Psoas muscle (tissue), 8 donors: Measurements from ENCODE around the gene KRTAP10-7. TPM values are rescaled to one million over a fixed set of nuclear protein-coding genes. Genes with fewer than 3 reads are reported as not detected.
"Not testable (repeated sequence)": the region's sequence is repeated elsewhere in the genome, so short reads cannot be mapped to it uniquely, and the experiment has no call there.

Source experiments
- ATAC-seq, 4 donors: fragments of 200-7000 bp; cut with Tn5 transposase; one replicate each; pipeline ENCODE4 v1.9.1; 2020; ENCODE audit warnings: moderate library complexity in 3 of 4, mild to moderate bottlenecking in 2 of 4
- DNase-seq, 2 donors: peaks; one replicate each; pipeline ENCODE4 v3.0.0-alpha.2; 2020
- H3K27ac ChIP-seq: fragments of 200-600 bp; one replicate; pipeline ENCODE4 v1.8.0; 2022
- H3K27me3 ChIP-seq, 3 donors: fragments of 200-600 bp in 1 of 3; one replicate each; pipeline versions ENCODE4 v1.6.1 to v1.8.0; 2013 to 2022; ENCODE audit warnings: low read length in 2 of 3, mild to moderate bottlenecking in 2 of 3, moderate library complexity in 1 of 3; ENCODE audit not compliant: insufficient read depth in 3 of 3
- H3K36me3 ChIP-seq, 2 donors: fragments of 200-600 bp in 1 of 2; one replicate each; pipeline versions ENCODE4 v1.6.1 to v1.8.0; 2013 to 2022; ENCODE audit warnings: low read depth in 1 of 2, mild to moderate bottlenecking in 1 of 2, moderate library complexity in 1 of 2; ENCODE audit not compliant: insufficient read depth in 1 of 2
- H3K4me1 ChIP-seq: fragments of 200-600 bp; one replicate; pipeline ENCODE4 v1.8.0; 2022
- H3K4me3 ChIP-seq: fragments of 200-600 bp; one replicate; pipeline ENCODE4 v1.8.0; 2022; ENCODE audit warnings: mild to moderate bottlenecking
- H3K9me3 ChIP-seq: fragments of 200-600 bp; one replicate; pipeline ENCODE4 v1.8.0; 2022
- whole genome bisulfite sequencing, 3 donors: extraction: QIAGEN DNeasy Blood & Tissue Kit; methylation state at CpG; one replicate each; pipeline versions ENCODE4 v1.1.6 to v1.1.7; 2013; 5-methylcytosine and 5-hydroxymethylcytosine counted together
- intact Hi-C, 2 donors: fragments of 100-400 bp; cut with DNase I; formaldehyde crosslinking; loops; one replicate each; pipeline versions ENCODE4 v1.11.0 to v1.14.2; 2022
- polyA plus RNA-seq, 3 donors: library from polyadenylated mRNA; stranded (reverse); fragments of 200-250 nt; gene quantifications; one replicate each; pipeline ENCODE4 v1.2.3, GENCODE V29; 2013
- total RNA-seq, 4 donors: library from RNA; stranded (reverse); fragmentation: NEBNext Ultra II Directional in 2 of 4; extraction: Animal tissue kit (Norgen Biotek cat#: 25700) in 2 of 4; gene quantifications; one replicate each; pipeline versions ENCODE4 v1.2.1 to v1.2.4, GENCODE V29; 2021 to 2023
- TF ChIP-seq, protein P1 (sequence below): fragments of 200-600 bp; IDR thresholded peaks from one replicate; pipeline ENCODE4 v1.8.0; 2022; ENCODE audit warnings: antibody characterized with exemption
- donor health status: healthy with polysubstance abuse.
- donor health status: DM: no; HTN: no; CAD: no; lungs with moderate emphysema.
- donor health status: Bipolar disorder and iron deficiency.
- donor health status: healthy.
- donor health status: DM: yes; HTN: yes; CAD: no.
- donor health status: DM: no; HTN: no; CAD: no.
- donor health status: DM: no; HTN: no; CAD: no.
- donor health status: DM: yes; HTN: yes; CAD: no.

The KRTAP10-7 gene
- total and polyA plus RNA-seq, 7 donors, result not detected

DNA sequence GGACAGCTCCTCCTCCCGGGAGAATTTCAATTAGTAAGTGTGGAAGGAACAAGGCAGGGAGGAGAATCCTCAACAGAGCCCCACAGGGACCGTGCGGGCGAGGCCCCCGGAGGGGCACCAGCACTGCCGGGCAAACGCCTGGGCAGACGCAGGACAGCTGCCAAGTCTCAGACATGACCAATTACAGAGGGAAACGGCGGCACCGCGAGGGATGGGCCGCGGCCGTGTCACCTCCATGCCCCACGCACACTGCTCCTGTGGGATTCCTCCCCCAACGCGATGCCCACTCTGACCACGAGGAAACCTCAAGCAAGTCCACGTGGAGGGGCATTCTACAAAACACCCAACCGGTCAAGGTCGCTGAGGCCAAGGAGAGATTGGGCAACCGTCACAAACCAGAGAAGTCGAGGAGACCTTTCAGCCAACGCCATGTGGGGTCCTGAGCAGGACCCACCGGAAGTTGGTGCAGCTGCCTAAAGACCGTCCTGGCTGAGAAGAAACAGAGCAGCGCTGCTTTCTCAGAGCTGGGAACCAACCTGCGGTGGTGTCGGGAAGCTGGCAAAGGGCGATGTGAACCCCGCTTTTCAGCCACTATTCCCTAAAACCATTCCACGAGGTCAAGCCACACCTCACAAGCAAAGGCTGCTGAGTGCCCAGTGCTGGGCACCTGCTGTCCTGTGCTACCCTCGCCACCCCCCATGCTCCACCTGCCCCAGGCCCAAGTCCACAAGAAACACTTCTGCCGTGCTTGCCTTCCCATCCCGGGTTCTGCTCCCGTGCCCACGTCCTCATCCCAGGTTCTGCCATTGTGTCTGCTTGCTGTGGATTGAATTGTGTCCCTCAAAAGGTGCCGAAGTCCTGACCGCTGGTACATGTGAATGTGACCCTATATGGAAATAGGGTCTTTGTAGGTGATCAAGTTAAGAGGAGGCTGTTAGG is 28.3 kb upstream of the KRTAP10-7 start:
- peaks cover 10% of the 10 kb centered on the region for H3K9me3 ChIP-seq
- no peak overlapping the region for H3K4me3 ChIP-seq
- DNase-seq (no peak), ATAC-seq (no peak)
- no peaks in the 10 kb centered on the region for H3K4me1 ChIP-seq
- 88 to 91% (median 88%) methylated on average over 40 of the region's 40 CpGs for WGBS, 3 donors
- TF ChIP-seq, protein P1, sequence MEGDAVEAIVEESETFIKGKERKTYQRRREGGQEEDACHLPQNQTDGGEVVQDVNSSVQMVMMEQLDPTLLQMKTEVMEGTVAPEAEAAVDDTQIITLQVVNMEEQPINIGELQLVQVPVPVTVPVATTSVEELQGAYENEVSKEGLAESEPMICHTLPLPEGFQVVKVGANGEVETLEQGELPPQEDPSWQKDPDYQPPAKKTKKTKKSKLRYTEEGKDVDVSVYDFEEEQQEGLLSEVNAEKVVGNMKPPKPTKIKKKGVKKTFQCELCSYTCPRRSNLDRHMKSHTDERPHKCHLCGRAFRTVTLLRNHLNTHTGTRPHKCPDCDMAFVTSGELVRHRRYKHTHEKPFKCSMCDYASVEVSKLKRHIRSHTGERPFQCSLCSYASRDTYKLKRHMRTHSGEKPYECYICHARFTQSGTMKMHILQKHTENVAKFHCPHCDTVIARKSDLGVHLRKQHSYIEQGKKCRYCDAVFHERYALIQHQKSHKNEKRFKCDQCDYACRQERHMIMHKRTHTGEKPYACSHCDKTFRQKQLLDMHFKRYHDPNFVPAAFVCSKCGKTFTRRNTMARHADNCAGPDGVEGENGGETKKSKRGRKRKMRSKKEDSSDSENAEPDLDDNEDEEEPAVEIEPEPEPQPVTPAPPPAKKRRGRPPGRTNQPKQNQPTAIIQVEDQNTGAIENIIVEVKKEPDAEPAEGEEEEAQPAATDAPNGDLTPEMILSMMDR, result no peak
- intact Hi-C loops, result no loop called here
- H3K27ac ChIP-seq, result no peak overlapping the region
- H3K27me3 ChIP-seq, result peaks cover 0 to 49% (median 16%) of the 10 kb centered on the region in 3 donors
- H3K36me3 ChIP-seq, result no peaks in the 10 kb centered on the region

GRCh38 chr21:44572959-44573583 is 27.3 kb upstream of the KRTAP10-7 start:
- ATAC-seq (no peak), DNase-seq (no peak)
- intact Hi-C loops, result no loop called here
- H3K27ac ChIP-seq, result no peak overlapping the region
- H3K4me3 ChIP-seq, result no peak overlapping the region
- H3K4me1 ChIP-seq, result no peaks in the 10 kb centered on the region
- TF ChIP-seq, protein P1, result no peak
- H3K27me3 ChIP-seq, result peaks cover 0 to 39% (median 18%) of the 10 kb centered on the region in 3 donors
- WGBS, 3 donors, result 75 to 82% (median 78%) methylated on average over 15 of the region's 15 CpGs
- H3K9me3 ChIP-seq, result peaks cover 15% of the 10 kb centered on the region
- H3K36me3 ChIP-seq, result no peaks in the 10 kb centered on the region

GRCh38 chr21:44573630-44574456 is 26.6 kb upstream of the KRTAP10-7 start, which contains the start of gene KRTAP10-4:
Gene KRTAP10-4, plus strand, starts transcription at chr21:44573729. Its CDS starts 30 bp downstream, at chr21:44573759.
- peaks cover 0 to 38% (median 18%) of the 10 kb centered on the region in 3 donors for H3K27me3 ChIP-seq
- intact Hi-C loops, H3K36me3 ChIP-seq, ATAC-seq, H3K4me1 ChIP-seq, DNase-seq, H3K27ac ChIP-seq, H3K4me3 ChIP-seq: not testable (repeated sequence)
- WGBS, 3 donors, result 26 to 40% (median 30%) methylated on average over 20 to 22 of the region's 25 CpGs
- H3K9me3 ChIP-seq, result peaks cover 15% of the 10 kb centered on the region

DNA sequence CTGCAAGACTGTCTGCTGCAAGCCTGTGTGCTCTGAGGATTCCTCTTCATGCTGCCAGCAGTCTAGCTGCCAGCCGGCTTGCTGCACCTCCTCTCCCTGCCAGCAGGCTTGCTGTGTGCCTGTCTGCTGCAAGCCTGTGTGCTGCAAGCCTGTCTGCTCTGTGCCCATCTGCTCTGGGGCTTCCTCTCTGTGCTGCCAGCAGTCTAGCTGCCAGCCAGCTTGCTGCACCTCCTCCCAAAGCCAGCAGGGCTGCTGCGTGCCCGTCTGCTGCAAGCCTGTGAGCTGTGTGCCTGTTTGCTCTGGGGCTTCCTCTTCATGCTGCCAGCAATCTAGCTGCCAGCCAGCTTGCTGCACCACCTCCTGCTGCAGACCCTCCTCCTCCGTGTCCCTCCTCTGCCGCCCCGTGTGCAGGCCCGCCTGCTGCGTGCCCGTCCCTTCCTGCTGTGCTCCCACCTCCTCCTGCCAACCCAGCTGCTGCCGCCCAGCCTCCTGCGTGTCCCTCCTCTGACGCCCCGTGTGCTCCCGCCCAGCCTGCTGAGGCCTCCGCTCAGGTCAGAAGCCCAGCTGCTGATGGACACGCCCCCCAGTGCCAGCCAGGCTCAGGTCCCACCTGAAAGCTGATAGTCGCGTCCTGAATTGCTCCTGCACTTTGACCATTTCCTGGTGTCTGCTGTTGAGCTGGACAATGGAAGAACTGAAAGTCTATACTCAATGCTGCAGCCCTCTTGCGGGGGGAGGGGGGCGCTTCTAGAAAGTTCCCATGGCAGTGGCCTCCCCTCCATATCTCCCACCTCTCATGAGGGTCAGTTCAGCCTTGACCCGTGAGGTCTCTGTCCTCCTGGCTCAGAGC is 25.7 kb upstream of the KRTAP10-7 start:
- H3K27me3 ChIP-seq, result peaks cover 0 to 34% (median 15%) of the 10 kb centered on the region in 3 donors
- no peaks in the 10 kb centered on the region for H3K36me3 ChIP-seq
- no peaks in the 10 kb centered on the region for H3K4me1 ChIP-seq
- H3K9me3 ChIP-seq, result peaks cover 15% of the 10 kb centered on the region
- TF ChIP-seq, protein P1, result no peak
- WGBS, 3 donors, result 25 to 37% (median 30%) methylated on average over 15 to 21 of the region's 21 CpGs
- H3K4me3 ChIP-seq, result no peak overlapping the region
- no peak for ATAC-seq
- DNase-seq, result no peak
- intact Hi-C loops, result no loop called here
- H3K27ac ChIP-seq, result no peak overlapping the region
